ENCODE data around the gene DMGDH.

Gene DMGDH

DNA sequence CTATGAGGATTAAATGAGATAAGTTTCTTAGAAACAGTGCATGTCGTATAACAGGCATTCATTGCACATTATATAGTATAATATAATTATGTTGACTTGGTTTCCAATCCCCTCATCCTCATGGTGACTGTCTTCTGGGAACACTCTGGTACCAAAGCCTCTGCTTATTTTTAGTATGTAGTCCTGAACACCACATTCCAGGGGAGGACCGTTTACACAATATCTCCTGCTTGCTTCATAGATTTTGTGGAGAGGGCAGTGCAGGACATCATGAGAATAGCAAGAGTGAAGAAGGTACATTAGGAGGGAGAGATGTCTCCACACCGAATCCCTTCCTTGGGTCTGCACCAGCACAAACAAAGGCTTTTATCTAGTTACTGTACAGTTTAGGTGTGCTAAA lies 21.6 kb upstream of the DMGDH start:
- H3K36me3 ChIP-seq (ENCODE audit: control insufficient read depth, insufficient read depth, low read length), result no peaks in the 10 kb centered on the region
- H3K4me3 ChIP-seq (replicated peaks; ENCODE audit: low read depth, low read length), result no peak overlapping the region
- TF ChIP-seq CTCF (IDR thresholded peaks at IDR 0.05; ENCODE audit: insufficient read depth, low read length, poor library complexity, severe bottlenecking), result no peak
- DNase-seq (ENCODE audit: extremely low read depth, insufficient read length), result no peak
- H3K27me3 ChIP-seq (replicated peaks; ENCODE audit: control insufficient read depth, insufficient read depth, low read length), result no peaks in the 10 kb centered on the region

DNA sequence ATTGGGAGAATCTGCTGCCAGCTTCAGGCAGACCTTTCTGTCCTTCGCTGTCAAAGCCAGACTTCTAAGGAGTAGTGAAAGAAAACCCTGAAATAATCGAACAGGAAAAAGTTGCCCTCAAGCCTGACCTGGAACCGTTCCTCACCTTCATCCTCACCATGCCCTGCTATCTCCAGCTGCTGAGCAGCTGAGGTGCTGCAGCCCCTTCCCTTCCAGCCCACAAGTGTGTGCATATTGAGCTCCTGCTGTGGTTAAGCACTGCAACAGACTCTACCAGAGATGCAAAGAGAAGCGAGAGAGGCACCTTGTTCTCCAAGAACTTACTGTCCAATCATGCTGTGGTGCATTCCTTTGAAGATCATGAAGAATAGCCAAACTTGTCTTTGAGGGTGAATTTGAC lies 19.0 kb upstream of the DMGDH start:
- Histone ChIP-seq H3K36me3 (ENCODE audit: control insufficient read depth, insufficient read depth, low read length) (no peaks in the 10 kb centered on the region), H3K4me3 (replicated peaks; ENCODE audit: low read depth, low read length) (no peak overlapping the region), H3K27me3 (replicated peaks; ENCODE audit: control insufficient read depth, insufficient read depth, low read length) (no peaks in the 10 kb centered on the region)
- TF ChIP-seq CTCF (IDR thresholded peaks at IDR 0.05; ENCODE audit: insufficient read depth, low read length, poor library complexity, severe bottlenecking), result no peak
- DNase-seq (ENCODE audit: extremely low read depth, insufficient read length), result no peak

GRCh38 chr5:79086116-79086515 lies 16.6 kb upstream of the DMGDH start:
- no peak overlapping the region for H3K4me3 ChIP-seq (replicated peaks; ENCODE audit: low read depth, low read length)
- no peaks in the 10 kb centered on the region for H3K36me3 ChIP-seq (ENCODE audit: control insufficient read depth, insufficient read depth, low read length)

GRCh38 chr5:79081779-79082178 lies 12.3 kb upstream of the DMGDH start:
- no peak for TF ChIP-seq CTCF (IDR thresholded peaks at IDR 0.05; ENCODE audit: insufficient read depth, low read length, poor library complexity, severe bottlenecking)
- DNase-seq (ENCODE audit: extremely low read depth, insufficient read length), result no peak
- no peak overlapping the region for H3K4me3 ChIP-seq (replicated peaks; ENCODE audit: low read depth, low read length)
- no peaks in the 10 kb centered on the region for H3K36me3 ChIP-seq (ENCODE audit: control insufficient read depth, insufficient read depth, low read length)
- H3K27me3 ChIP-seq (replicated peaks; ENCODE audit: control insufficient read depth, insufficient read depth, low read length), result no peaks in the 10 kb centered on the region

More at GRCh38 chr5:79086116-79086515, 16.6 kb upstream of the DMGDH start:
- TF ChIP-seq CTCF (IDR thresholded peaks at IDR 0.05; ENCODE audit: insufficient read depth, low read length, poor library complexity, severe bottlenecking), result no peak
- no peak for DNase-seq (ENCODE audit: extremely low read depth, insufficient read length)
- no peaks in the 10 kb centered on the region for H3K27me3 ChIP-seq (replicated peaks; ENCODE audit: control insufficient read depth, insufficient read depth, low read length)

GRCh38 chr5:79080804-79081203 lies 11.3 kb upstream of the DMGDH start:
- H3K4me3 ChIP-seq (replicated peaks; ENCODE audit: low read depth, low read length), result no peak overlapping the region
- TF ChIP-seq CTCF (IDR thresholded peaks at IDR 0.05; ENCODE audit: insufficient read depth, low read length, poor library complexity, severe bottlenecking), result no peak
- H3K27me3 ChIP-seq (replicated peaks; ENCODE audit: control insufficient read depth, insufficient read depth, low read length), result no peaks in the 10 kb centered on the region
- H3K36me3 ChIP-seq (ENCODE audit: control insufficient read depth, insufficient read depth, low read length), result no peaks in the 10 kb centered on the region
- no peak for DNase-seq (ENCODE audit: extremely low read depth, insufficient read length)

DNA sequence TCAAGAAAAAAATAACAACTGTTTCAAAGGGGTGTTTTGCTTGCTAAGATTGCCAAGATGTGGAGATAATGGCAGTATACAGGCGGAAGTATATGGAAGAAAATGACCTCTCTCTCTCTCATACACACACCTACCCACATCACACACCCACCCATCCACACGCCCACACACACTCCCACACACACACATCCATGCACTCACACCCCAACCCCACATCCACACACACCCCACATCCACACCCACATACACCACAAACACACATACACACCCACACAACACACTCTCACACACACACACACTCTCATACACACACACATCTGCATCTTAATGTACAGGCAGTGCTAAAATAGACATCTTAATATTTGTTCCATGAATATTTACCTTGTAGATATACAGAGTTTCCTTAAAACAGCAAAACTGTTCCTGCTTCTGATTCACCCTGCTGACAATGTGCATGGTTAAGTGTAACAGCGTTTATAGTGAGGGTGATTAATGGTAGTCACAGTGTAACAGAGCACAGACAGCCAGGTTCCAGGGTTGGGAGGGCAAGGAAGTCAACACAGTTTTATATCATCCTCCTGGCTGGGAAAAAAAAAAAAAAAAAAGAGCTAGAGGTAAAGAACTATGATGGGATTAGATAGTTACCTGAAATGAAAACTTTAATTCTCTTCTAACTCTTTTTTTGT lies 8.3 kb upstream of the DMGDH start:
- no peak for DNase-seq (ENCODE audit: extremely low read depth, insufficient read length)

More for the DNA sequence above, 8.3 kb upstream of the DMGDH start:
- Histone ChIP-seq H3K27me3 (replicated peaks; ENCODE audit: control insufficient read depth, insufficient read depth, low read length) (no peaks in the 10 kb centered on the region), H3K4me3 (replicated peaks; ENCODE audit: low read depth, low read length) (no peak overlapping the region), H3K36me3 (ENCODE audit: control insufficient read depth, insufficient read depth, low read length) (no peaks in the 10 kb centered on the region)
- no peak for TF ChIP-seq CTCF (IDR thresholded peaks at IDR 0.05; ENCODE audit: insufficient read depth, low read length, poor library complexity, severe bottlenecking)
